ENCODE results near the gene FRAS1.

- no peak for TF ChIP-seq ARNT (IDR thresholded peaks at IDR 0.05)
- no peak for TF ChIP-seq ELF4 (IDR thresholded peaks at IDR 0.05)
- no peak for TF ChIP-seq TARDBP (IDR thresholded peaks at IDR 0.05)
- no peak; the same call in 1 of the 2 replicates for TF ChIP-seq ZNF384 (IDR thresholded peaks at IDR 0.05)
- no peak for TF ChIP-seq BHLHE40 (IDR thresholded peaks at IDR 0.05; ENCODE audit: borderline replicate concordance)
- TF ChIP-seq FOXK2 (IDR thresholded peaks at IDR 0.05): no peak
- TF ChIP-seq NFRKB (IDR thresholded peaks at IDR 0.05): no peak
- TF ChIP-seq FOXM1 (IDR thresholded peaks at IDR 0.05; ENCODE audit: borderline replicate concordance): no peak
- TF ChIP-seq PKNOX1 (IDR thresholded peaks at IDR 0.05): no peak
- no peak for TF ChIP-seq SP1 (IDR thresholded peaks at IDR 0.05)
- no peak for TF ChIP-seq SUZ12 (IDR thresholded peaks at IDR 0.05)
- TF ChIP-seq CTBP1 (IDR thresholded peaks at IDR 0.05; ENCODE audit: borderline replicate concordance): no peak
- TF ChIP-seq FOXA1 (IDR thresholded peaks at IDR 0.05): no peak
- peak; percentile 5; the same call in 1 of the 2 replicates for TF ChIP-seq L3MBTL2 (conservative IDR thresholded peaks at IDR 0.05)
Measured at GRCh38 chr4:78058591-78059523, 1.7 kb downstream of the FRAS1 start.

Measured in HEK293T (cell line).